ENCODE data around the gene YJEFN3.

The YJEFN3 gene, protein sequence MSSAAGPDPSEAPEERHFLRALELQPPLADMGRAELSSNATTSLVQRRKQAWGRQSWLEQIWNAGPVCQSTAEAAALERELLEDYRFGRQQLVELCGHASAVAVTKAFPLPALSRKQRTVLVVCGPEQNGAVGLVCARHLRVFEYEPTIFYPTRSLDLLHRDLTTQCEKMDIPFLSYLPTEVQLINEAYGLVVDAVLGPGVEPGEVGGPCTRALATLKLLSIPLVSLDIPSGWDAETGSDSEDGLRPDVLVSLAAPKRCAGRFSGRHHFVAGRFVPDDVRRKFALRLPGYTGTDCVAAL

GRCh38 chr19:19528721-19529490 lies at the start of gene YJEFN3:
Gene YJEFN3, plus strand, starts transcription at chr19:19528911. Its CDS starts 22 bp downstream, at chr19:19528933.
- DNase-seq = no peak

- DNase-seq = peak; percentile 30
Observed at GRCh38 chr19:19480688-19481087, 48.0 kb upstream of the YJEFN3 start.

DNA sequence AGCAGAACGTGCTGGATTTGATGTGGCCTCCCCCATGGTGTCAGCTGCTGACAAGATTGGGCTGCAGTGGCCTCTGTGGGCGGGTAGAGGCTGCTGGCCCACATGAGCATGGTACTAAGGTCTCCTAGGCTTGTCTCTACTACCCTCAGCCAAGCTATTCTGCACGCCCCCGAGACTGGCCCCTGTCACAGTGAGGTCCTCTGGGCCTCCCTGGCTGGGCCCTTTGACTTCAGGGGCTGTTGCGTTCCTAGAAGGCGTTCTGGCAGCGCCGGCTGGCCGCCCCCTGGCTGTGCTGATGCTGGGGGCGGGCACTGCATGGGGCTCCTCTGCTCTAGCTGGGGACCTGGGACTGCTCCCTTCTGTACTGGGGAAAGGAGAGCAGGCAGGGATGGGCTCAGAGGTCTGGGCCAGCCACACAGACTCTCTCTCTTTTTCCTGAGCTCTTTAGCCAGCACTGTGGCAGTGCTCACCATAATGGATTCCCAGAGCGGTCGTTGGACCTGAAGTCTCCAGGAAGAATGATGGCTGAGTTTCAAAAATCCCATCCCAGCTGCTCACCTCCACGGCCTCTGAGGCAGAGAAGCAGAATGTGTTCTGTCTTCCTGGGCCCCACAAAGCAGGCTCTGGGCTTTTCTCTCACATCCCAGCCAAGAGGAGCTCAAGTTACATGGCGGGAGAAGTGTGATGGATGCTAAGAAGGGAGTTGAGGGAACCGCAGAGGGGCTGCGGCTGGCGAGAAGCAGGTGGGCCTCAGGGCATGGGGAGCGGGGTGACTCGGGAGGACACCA lies 45.7 kb upstream of the YJEFN3 start:
- DNase-seq = peak; percentile 32

DNA sequence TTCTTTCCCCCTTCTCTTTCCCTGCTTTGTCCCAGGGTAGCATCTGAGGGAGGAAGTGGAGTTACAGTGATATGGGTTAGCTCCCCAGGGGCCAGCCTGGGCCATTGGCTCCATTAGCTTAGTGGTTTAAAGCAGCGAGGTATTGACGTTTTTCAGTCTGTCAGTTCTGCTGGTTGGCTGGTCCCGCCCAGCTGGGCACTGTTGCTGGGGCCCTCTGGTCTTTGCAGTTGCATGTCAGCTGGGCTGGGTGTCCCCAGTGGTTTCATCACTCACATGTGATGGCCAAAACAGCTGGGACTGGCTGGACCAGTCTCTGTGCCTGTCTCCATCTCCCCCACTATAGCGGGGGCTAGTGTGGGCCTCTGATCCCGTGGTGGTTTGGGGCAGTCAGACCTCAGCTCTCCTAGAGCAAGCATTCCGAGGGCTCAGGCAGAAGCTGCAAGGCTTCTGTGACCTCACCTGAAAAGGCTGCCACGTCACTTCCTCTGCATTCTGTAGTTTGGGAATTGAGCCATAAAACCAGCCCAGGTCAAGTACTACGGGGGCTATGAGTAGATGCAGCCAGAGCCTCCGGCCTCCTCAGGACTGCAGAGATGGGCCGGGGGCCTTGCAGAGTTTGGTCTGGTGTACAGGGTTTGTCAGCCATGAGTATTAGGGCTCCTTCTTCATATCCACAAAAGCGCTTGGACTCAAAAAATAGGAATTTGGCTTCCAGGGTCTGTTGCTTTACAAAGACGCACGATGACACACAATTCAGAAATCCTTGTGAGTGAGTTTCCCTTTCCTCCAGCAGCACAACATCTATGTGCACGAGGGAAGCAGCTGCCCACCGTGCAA lies 43.3 kb upstream of the YJEFN3 start:
- DNase-seq = no peak

DNA sequence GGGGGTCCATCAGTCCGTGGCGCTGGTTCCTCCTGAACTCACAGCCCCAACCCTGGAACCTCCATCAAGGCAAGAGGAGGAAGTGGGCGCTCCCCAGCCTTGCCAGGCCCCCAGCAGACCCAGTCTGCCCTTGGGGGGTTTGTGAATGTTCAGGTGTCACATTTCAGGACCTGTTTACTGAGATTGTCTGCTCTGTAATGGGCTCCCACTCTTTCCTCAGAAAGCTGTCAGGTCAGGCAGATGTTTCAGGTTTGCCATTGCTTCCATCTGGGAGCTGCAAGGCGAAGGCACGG lies 42.8 kb upstream of the YJEFN3 start:
- no peak for DNase-seq

DNA sequence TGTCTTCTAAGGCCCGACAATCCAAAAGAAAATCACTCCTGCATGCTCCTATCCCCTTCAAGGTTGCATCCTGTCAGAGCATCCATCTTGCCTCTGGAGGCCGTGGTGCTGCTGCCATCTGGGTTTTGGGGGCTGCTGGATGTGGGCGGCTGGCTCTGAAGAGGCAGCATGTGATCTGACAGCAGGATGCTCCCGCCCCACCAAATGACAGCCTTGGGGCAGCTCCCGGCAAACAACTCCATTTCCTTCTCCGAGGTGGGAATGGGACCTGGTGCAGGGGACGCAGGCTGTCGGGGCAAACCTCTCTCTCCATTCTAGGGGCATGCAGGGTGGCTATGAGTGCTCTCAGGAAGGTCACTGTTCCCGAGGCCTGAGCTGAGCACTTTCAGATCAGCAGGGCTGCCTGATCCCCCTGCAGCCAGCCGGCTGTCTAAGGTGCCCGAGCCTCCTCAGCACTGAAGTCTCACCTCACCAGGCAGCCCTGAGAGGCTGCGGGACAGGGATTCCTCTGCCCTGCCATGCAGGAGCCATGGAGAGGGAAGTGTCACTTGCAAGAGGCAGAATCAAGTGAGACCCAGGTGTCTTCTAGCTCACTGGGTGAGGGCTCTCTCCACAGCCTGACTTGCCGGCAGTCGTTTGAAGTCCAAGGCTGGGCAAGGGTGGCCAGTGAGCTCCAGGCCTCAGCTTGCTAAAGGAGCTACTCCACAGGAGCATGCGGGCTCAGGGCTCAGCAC lies 42.2 kb upstream of the YJEFN3 start:
- DNase-seq = no peak

DNA sequence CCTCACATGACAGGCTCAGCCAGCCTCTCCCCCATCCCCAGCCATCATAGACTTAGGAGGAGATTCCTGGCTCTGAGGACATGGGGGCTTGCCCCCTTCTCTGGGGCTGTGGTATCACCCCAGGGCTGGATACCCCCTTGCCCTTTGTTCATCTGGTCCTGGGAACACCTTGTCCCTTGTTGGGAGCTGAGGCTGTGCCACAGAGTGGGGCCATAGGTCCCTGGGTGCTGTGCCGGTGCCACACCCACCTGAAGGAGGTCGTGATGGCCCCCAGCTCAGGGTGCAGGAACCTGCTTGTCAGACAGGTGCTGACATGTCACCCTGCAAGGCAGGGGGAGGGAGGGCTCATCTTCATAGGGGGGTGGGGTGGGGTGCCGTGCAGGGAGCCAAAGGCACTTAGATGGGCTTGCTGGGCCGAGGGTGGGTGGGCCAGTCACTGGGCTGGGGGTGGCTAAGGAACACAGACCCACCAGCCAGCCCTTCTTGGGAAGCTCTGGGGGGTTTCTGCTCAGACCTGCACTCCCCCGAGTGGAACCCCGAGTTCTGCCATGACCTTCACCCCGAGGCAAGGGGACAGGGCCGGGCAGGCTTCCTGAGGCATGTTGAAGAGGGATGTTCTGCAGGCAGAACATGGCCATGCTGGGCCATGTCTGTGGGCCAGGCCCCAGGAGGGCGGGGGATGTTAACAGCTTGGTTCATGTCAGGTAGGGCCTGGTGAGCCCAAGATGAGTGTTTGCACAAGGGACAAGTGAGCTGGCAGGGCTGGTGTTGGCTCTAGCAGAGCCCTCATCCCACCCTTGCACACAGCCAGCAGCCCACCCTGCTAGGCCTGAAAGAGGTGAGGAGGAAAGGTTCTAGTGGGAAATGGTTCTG lies 41.4 kb upstream of the YJEFN3 start:
- DNase-seq = no peak

GRCh38 chr19:19487950-19488874 lies 40.5 kb upstream of the YJEFN3 start:
- no peak for DNase-seq

DNA sequence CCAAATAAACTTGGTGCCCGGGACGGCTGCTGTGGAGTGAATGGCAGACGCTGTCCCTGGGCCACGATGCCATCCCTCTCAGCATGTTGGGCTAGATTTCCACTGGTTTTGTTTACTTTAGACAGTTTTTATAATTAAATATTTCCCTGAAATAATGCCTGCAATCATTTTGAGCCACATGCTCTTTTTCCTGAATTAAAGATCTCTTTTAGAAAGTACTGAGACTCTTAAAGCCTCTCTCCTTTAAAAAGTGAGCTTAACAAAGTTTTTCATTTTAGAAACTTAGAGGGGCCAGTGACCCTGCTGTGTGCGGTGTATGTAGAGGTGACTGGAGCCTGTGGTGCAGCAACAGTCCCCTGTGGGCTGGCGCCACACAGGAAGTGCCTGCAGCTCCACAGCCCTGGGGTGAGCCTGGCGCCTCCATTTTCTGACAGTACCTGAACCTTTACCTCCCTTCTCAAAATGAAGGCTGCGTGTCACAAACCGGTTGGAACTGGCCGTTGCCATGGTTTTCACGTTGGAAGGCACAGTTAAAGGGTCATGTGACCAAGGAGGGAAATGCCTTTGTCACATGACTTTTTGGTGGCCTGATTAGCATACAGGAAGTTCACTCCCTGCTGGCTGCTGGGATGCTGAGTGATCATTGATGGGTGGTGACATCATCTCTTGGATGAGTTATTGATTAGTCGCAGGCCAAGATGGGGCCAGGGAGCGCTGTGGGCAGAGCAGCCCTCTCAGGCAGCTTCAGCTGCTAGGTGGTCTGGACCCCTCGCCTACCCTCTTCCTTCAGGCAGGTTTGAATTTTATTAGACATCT lies 39.6 kb upstream of the YJEFN3 start:
- DNase-seq = no peak

GRCh38 chr19:19489804-19490204 lies 38.9 kb upstream of the YJEFN3 start:
- no peak for DNase-seq

- DNase-seq = peak; percentile 18
Observed at GRCh38 chr19:19490214-19490968, 38.3 kb upstream of the YJEFN3 start.

GRCh38 chr19:19491321-19492025 lies 37.2 kb upstream of the YJEFN3 start:
- no peak for DNase-seq

GRCh38 chr19:19492026-19492610 lies 36.6 kb upstream of the YJEFN3 start:
- no peak for DNase-seq

- DNase-seq = no peak
Observed at GRCh38 chr19:19493841-19494546, 34.7 kb upstream of the YJEFN3 start.

DNA sequence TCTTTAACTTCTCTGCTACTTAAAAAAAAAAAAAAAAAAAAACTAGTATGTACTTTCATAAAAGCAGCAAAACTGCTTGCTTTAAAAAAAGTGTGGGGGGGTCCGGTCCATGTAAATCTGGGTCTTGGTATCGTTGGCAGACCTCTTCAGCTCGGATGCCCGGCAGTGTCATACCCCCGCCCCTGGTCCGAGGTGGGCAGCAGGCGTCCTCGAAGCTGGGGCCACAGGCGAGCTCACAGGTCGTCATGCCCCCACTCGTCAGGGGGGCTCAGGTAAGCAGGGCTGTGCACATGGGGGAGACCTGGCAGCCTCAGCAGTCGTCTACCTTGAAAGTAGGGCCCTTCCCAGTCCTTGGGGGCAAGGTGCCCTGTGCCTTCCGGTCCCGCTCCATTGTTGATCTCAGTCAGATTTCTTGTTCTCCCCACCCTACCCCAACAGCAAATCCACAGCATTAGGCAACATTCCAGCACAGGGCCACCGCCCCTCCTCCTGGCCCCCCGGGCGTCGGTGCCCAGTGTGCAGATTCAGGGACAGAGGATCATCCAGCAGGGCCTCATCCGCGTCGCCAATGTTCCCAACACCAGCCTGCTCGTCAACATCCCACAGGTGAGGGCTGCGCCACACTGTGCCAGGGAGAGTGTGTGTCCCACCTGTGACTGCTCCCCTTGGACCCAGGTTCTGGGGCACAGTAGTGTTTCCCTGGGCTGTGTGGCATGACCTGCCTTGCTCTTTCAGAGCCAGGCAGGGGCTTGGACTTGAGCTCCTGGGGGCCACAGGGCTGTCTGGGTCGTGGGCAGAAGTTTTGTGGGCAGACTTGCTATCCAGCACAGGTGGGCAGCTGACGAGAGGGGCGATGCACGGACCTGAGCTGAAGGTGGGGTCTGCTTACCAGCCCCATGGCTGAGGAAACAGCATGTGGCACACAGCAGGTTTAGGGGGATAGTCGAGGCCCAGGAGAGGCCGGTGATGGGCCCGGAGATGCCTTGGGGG lies 32.8 kb upstream of the YJEFN3 start:
- no peak for DNase-seq

Data from NCI-H2107 (cell line).